ENCODE measurements around the gene EFCAB6. TPM values are rescaled to one million over a fixed set of nuclear protein-coding genes. Genes with fewer than 3 reads are reported as not detected.

Gene EFCAB6
- total and polyA plus RNA-seq, 2 donors (not counting 1 experiment from before 2014, with no cell fraction given), result 0.07 to 0.10 TPM

DNA sequence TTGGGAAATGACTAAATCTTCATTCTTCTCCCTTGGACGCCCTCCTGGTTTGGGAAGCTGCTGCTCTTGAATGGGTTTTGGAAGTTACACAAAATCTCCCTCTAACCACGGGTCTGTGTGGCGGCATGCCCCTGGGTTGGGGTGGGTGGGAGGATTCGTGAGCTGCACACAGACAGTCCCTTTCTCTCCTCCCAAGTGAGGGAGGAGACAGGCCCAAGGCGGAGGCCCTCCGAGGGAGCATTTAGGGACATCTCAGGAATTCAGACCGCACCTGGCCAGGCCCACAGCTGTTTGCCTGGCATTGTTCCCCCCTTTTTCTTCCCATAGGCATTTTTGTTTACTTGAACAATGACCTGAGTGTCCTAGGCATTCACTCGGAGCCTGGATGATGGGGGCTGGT, 306.2 kb downstream of the EFCAB6 start:
- no peaks in the 10 kb centered on the region for H3K4me1 ChIP-seq (ENCODE audit: control insufficient read depth in 2 of 2, insufficient read depth in 2 of 2, low read length in 2 of 2)
- H3K4me3 Mint-ChIP-seq, result no peak overlapping the region
- H3K4me3 ChIP-seq (ENCODE audit: control extremely low read depth in 1 of 5, extremely low read depth in 1 of 5, insufficient read depth in 1 of 5, low read depth in 2 of 5, low read length in 4 of 5), result no peak overlapping the region
- DNase-seq, result no peak
- TF ChIP-seq, protein P1, sequence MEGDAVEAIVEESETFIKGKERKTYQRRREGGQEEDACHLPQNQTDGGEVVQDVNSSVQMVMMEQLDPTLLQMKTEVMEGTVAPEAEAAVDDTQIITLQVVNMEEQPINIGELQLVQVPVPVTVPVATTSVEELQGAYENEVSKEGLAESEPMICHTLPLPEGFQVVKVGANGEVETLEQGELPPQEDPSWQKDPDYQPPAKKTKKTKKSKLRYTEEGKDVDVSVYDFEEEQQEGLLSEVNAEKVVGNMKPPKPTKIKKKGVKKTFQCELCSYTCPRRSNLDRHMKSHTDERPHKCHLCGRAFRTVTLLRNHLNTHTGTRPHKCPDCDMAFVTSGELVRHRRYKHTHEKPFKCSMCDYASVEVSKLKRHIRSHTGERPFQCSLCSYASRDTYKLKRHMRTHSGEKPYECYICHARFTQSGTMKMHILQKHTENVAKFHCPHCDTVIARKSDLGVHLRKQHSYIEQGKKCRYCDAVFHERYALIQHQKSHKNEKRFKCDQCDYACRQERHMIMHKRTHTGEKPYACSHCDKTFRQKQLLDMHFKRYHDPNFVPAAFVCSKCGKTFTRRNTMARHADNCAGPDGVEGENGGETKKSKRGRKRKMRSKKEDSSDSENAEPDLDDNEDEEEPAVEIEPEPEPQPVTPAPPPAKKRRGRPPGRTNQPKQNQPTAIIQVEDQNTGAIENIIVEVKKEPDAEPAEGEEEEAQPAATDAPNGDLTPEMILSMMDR (IDR thresholded peaks at IDR 0.05), result no peak
- no peak for TF ChIP-seq EZH2 (IDR thresholded peaks at IDR 0.05; ENCODE audit: borderline replicate concordance, insufficient read depth, low read depth, low read length, poor library complexity, severe bottlenecking)
- ChIA-PET CTCF (no interaction called here), POLR2A (no interaction called here)
- no peaks in the 10 kb centered on the region for H3K4me1 Mint-ChIP-seq
- H3K27me3 Mint-ChIP-seq, result no peaks in the 10 kb centered on the region
- H3K27ac Mint-ChIP-seq, result no peak overlapping the region
- 91% methylated on average over 5 of the region's 8 CpGs for WGBS (ENCODE audit: insufficient coverage)
- no peak for ATAC-seq (ENCODE audit: low read depth)
- H2AFZ ChIP-seq (ENCODE audit: insufficient read depth, low read depth, low read length, poor library complexity, severe bottlenecking), result no peak overlapping the region
- no peaks in the 10 kb centered on the region for H3K36me3 ChIP-seq (replicated peaks in 1 of 2; ENCODE audit: control extremely low read depth in 1 of 2, control insufficient read depth in 1 of 2, extremely low read depth in 1 of 2, insufficient read depth in 2 of 2, low read length in 1 of 2)
- H3K9ac ChIP-seq (ENCODE audit: low read length), result no peak overlapping the region
- H3K9me3 ChIP-seq (ENCODE audit: control extremely low read depth in 1 of 3, control insufficient read depth in 2 of 3, insufficient read depth in 1 of 3, low read length in 2 of 3), result peaks cover 0 to 9% (median 0%) of the 10 kb centered on the region in 3 donors
- no peaks in the 10 kb centered on the region for H3K9me3 Mint-ChIP-seq (ENCODE audit: insufficient read depth)
- H4K20me1 ChIP-seq (ENCODE audit: control insufficient read depth, insufficient read depth, low read length, poor library complexity, severe bottlenecking), result no peaks in the 10 kb centered on the region
- H3K4me2 ChIP-seq (replicated peaks; ENCODE audit: low read depth, low read length, poor library complexity, severe bottlenecking), result no peak overlapping the region
- H3K27ac ChIP-seq (ENCODE audit: low read length in 2 of 2), result no peak overlapping the region
- no peaks in the 10 kb centered on the region for H3K27me3 ChIP-seq (replicated peaks in 1 of 4; ENCODE audit: control extremely low read depth in 1 of 4, control insufficient read depth in 3 of 4, insufficient read depth in 4 of 4, low read length in 3 of 4)
- no peaks in the 10 kb centered on the region for H3K79me2 ChIP-seq (ENCODE audit: control insufficient read depth, insufficient read depth, low read length)
- intact Hi-C loops (cut with micrococcal nuclease), result no loop called here

DNA sequence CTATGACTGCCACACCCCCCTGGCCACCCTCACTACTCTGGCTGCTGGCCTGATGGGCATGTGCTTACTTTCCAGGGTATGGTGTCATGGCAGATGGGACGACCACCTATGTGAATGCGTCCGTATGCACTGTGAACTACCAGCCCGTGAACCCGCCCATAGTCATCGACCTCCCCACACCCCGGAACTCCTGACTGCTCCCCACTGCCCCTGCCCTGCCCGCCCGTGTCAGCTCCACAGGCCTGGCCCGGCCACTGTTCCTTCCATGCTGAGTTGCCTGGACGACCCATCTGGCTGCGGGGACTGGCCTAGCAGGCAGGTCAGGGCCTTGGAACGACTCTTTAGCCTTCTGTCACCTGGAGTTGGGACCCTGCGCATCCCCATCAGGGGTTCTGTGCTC, 306.7 kb downstream of the EFCAB6 start:
- no peak overlapping the region for H3K27ac Mint-ChIP-seq

More for the DNA sequence above, 306.7 kb downstream of the EFCAB6 start:
- ATAC-seq (ENCODE audit: low read depth) (no peak), DNase-seq (no peak)
- Histone ChIP-seq H3K79me2 (ENCODE audit: control insufficient read depth, insufficient read depth, low read length) (no peaks in the 10 kb centered on the region), H3K27ac (ENCODE audit: low read length in 2 of 2) (no peak overlapping the region), H2AFZ (ENCODE audit: insufficient read depth, low read depth, low read length, poor library complexity, severe bottlenecking) (no peak overlapping the region), H3K4me3 (ENCODE audit: control extremely low read depth in 1 of 5, extremely low read depth in 1 of 5, insufficient read depth in 1 of 5, low read depth in 2 of 5, low read length in 4 of 5) (no peak overlapping the region), H3K9me3 (ENCODE audit: control extremely low read depth in 1 of 3, control insufficient read depth in 2 of 3, insufficient read depth in 1 of 3, low read length in 2 of 3) (peaks cover 0 to 12% (median 0%) of the 10 kb centered on the region in 3 donors), H3K27me3 (replicated peaks in 1 of 4; ENCODE audit: control extremely low read depth in 1 of 4, control insufficient read depth in 3 of 4, insufficient read depth in 4 of 4, low read length in 3 of 4) (no peaks in the 10 kb centered on the region), H3K36me3 (replicated peaks in 1 of 2; ENCODE audit: control extremely low read depth in 1 of 2, control insufficient read depth in 1 of 2, extremely low read depth in 1 of 2, insufficient read depth in 2 of 2, low read length in 1 of 2) (no peaks in the 10 kb centered on the region), H3K4me1 (ENCODE audit: control insufficient read depth in 2 of 2, insufficient read depth in 2 of 2, low read length in 2 of 2) (no peaks in the 10 kb centered on the region), H3K9ac (ENCODE audit: low read length) (no peak overlapping the region), H4K20me1 (ENCODE audit: control insufficient read depth, insufficient read depth, low read length, poor library complexity, severe bottlenecking) (no peaks in the 10 kb centered on the region), H3K4me2 (replicated peaks; ENCODE audit: low read depth, low read length, poor library complexity, severe bottlenecking) (no peak overlapping the region)
- intact Hi-C loops (cut with micrococcal nuclease), result no loop called here
- ChIA-PET CTCF (no interaction called here), POLR2A (no interaction called here)
- no peak for TF ChIP-seq EZH2 (IDR thresholded peaks at IDR 0.05; ENCODE audit: borderline replicate concordance, insufficient read depth, low read depth, low read length, poor library complexity, severe bottlenecking)
- TF ChIP-seq, protein P1 (IDR thresholded peaks at IDR 0.05), result no peak
- 94% methylated on average over 14 of the region's 14 CpGs for WGBS (ENCODE audit: insufficient coverage)
- Mint-ChIP-seq H3K27me3 (no peaks in the 10 kb centered on the region), H3K4me3 (no peak overlapping the region), H3K4me1 (no peaks in the 10 kb centered on the region), H3K9me3 (ENCODE audit: insufficient read depth) (no peaks in the 10 kb centered on the region)
